ENCODE results near the gene SLC30A3.
"Not testable (repeated sequence)": the region's sequence is repeated elsewhere in the genome, so short reads cannot be mapped to it uniquely, and the experiment has no call there.

Gene SLC30A3

GRCh38 chr2:27262379-27263286 is at the start of gene SLC30A3:
SLC30A3 (minus strand) TSS chr2:27263047; CDS start chr2:27262906, 141 bp downstream.
- peak; percentile 31 for DNase-seq (ENCODE audit: low read depth, low spot score)

- DNase-seq (ENCODE audit: low read depth, low spot score): no peak
Measured at GRCh38 chr2:27312152-27312551, 49.3 kb upstream of the SLC30A3 start.

- no peak for DNase-seq (ENCODE audit: low read depth, low spot score)
Measured at GRCh38 chr2:27309651-27310050, 46.8 kb upstream of the SLC30A3 start.

- no peak for DNase-seq (ENCODE audit: low read depth, low spot score)
Measured at GRCh38 chr2:27308359-27308881, 45.6 kb upstream of the SLC30A3 start, which contains the start of gene UCN. UCN (minus strand) TSS chr2:27308445; CDS start chr2:27307895, 550 bp downstream.

GRCh38 chr2:27307545-27308358 is 44.9 kb upstream of the SLC30A3 start:
- no peak for DNase-seq (ENCODE audit: low read depth, low spot score)

GRCh38 chr2:27307287-27307544 is 44.4 kb upstream of the SLC30A3 start:
- DNase-seq (ENCODE audit: low read depth, low spot score): no peak

- no peak for DNase-seq (ENCODE audit: low read depth, low spot score)
Measured at GRCh38 chr2:27306573-27307286, 43.9 kb upstream of the SLC30A3 start.

- DNase-seq (ENCODE audit: low read depth, low spot score): no peak
Measured at GRCh38 chr2:27306136-27306535, 43.3 kb upstream of the SLC30A3 start.

GRCh38 chr2:27305516-27305915 is 42.7 kb upstream of the SLC30A3 start:
- no peak for DNase-seq (ENCODE audit: low read depth, low spot score)

- DNase-seq (ENCODE audit: low read depth, low spot score): no peak
Measured at GRCh38 chr2:27304488-27305240, 41.8 kb upstream of the SLC30A3 start.

GRCh38 chr2:27303093-27304025 is 40.5 kb upstream of the SLC30A3 start:
- DNase-seq (ENCODE audit: low read depth, low spot score): no peak

GRCh38 chr2:27300606-27301005 is 37.8 kb upstream of the SLC30A3 start:
- DNase-seq (ENCODE audit: low read depth, low spot score): not testable (repeated sequence)

GRCh38 chr2:27298391-27299080 is 35.7 kb upstream of the SLC30A3 start:
- DNase-seq (ENCODE audit: low read depth, low spot score): no peak

- no peak for DNase-seq (ENCODE audit: low read depth, low spot score)
Measured at GRCh38 chr2:27297195-27297594, 34.3 kb upstream of the SLC30A3 start.

- no peak for DNase-seq (ENCODE audit: low read depth, low spot score)
Measured at GRCh38 chr2:27296481-27296880, 33.6 kb upstream of the SLC30A3 start.

- no peak for DNase-seq (ENCODE audit: low read depth, low spot score)
Measured at GRCh38 chr2:27294928-27295327, 32.1 kb upstream of the SLC30A3 start.

- no peak for DNase-seq (ENCODE audit: low read depth, low spot score)
Measured at GRCh38 chr2:27291865-27292264, 29.0 kb upstream of the SLC30A3 start.

GRCh38 chr2:27290549-27290948 is 27.7 kb upstream of the SLC30A3 start:
- no peak for DNase-seq (ENCODE audit: low read depth, low spot score)

- DNase-seq (ENCODE audit: low read depth, low spot score): no peak
Measured at GRCh38 chr2:27288610-27289009, 25.8 kb upstream of the SLC30A3 start.
